SK-N-SH (cell line): ENCODE results near the gene CCDC183. TPM values are rescaled to one million over a fixed set of nuclear protein-coding genes. Genes with fewer than 3 reads are reported as not detected.

Experiments
- CTCF ChIA-PET: fragments of 300-600, 350-600 bp; formaldehyde crosslinking; extraction: SDS; loops from one replicate; lab custom pipeline; 2021; lab: Yijun Ruan, JAX
- POLR2A ChIA-PET: fragments of 350-600 bp; sonication (Branson Sonifier 250); formaldehyde crosslinking; extraction: SDS; loops from one replicate; lab custom pipeline; 2020; ENCODE audit warnings: antibody characterized with exemption, inconsistent platforms; lab: Yijun Ruan, JAX
- DNase-seq: peaks from one replicate; pipeline ENCODE4 v3.0.0; 2012
- H2AFZ ChIP-seq: fragments of 200-600 bp; sonication (generic); 2 replicates; pipeline ENCODE4 v1.8.1; 2016; ENCODE audit warnings: antibody characterized with exemption, mild to moderate bottlenecking, low read depth
- H3F3A ChIP-seq: fragments of 200-600 bp; sonication (generic); replicated peaks from 2 replicates; pipeline ENCODE3; 2016; ENCODE audit warnings: antibody characterized with exemption, mild to moderate bottlenecking; ENCODE audit not compliant: insufficient read depth
- H3K27ac ChIP-seq, 2 experiments: fragments of 200-500 bp in 1 of 2; fragments of 200-600 bp in 1 of 2; sonication (Bioruptor generic) in 1 of 2; sonication (generic), shearing (Covaris generic) in 1 of 2; 2 replicates each; pipeline versions ENCODE4 v1.5.1 to v1.6.1; 2014 to 2016; ENCODE audit warnings: low read depth in 2 of 2, inconsistent platforms in 1 of 2, low read length in 1 of 2, mild to moderate bottlenecking in 1 of 2, mixed read lengths in 1 of 2
- H3K27me3 ChIP-seq: fragments of 200-600 bp; sonication (generic), shearing (Covaris generic); 2 replicates; pipeline ENCODE4 v1.6.1; 2016; ENCODE audit warnings: mixed run types; ENCODE audit not compliant: insufficient read depth
- H3K36me3 ChIP-seq, 2 experiments: fragments of 200-500 bp in 1 of 2; fragments of 200-600 bp in 1 of 2; sonication (Bioruptor generic) in 1 of 2; sonication (generic) in 1 of 2; replicated peaks in 1 of 2; 2 replicates each; pipeline versions ENCODE3 to v1.5.1; 2014 to 2016; ENCODE audit warnings: low read length in 1 of 2, mild to moderate bottlenecking in 1 of 2; ENCODE audit not compliant: insufficient read depth in 2 of 2, control insufficient read depth in 1 of 2
- H3K4me1 ChIP-seq, 2 experiments: fragments of 200-500 bp in 1 of 2; fragments of 200-600 bp in 1 of 2; sonication (Bioruptor generic) in 1 of 2; sonication (generic), shearing (Covaris generic) in 1 of 2; 2 replicates each; pipeline versions ENCODE4 v1.5.1 to v1.6.1; 2014 to 2016; ENCODE audit warnings: low read depth in 1 of 2, low read length in 1 of 2, mixed run types in 1 of 2; ENCODE audit not compliant: insufficient read depth in 2 of 2, control insufficient read depth in 1 of 2
- H3K4me2 ChIP-seq: fragments of 200-600 bp; sonication (generic), shearing (Covaris generic); 2 replicates; pipeline ENCODE4 v1.6.1; 2017; ENCODE audit warnings: mixed run types
- H3K4me3 ChIP-seq, 2 experiments: fragments of 200-500 bp in 1 of 2; fragments of 200-600 bp in 1 of 2; sonication (Bioruptor generic) in 1 of 2; sonication (generic), shearing (Covaris generic) in 1 of 2; 2 replicates each; pipeline versions ENCODE4 v1.5.1 to v1.8.1; 2014 to 2016; ENCODE audit warnings: low read depth in 2 of 2, inconsistent platforms in 1 of 2, low read length in 1 of 2, mild to moderate bottlenecking in 1 of 2, mixed read lengths in 1 of 2, moderate library complexity in 1 of 2
- H3K79me2 ChIP-seq: fragments of 200-600 bp; sonication (generic); 2 replicates; pipeline ENCODE4 v1.8.1; 2017; ENCODE audit warnings: mild to moderate bottlenecking; ENCODE audit not compliant: insufficient read depth
- H3K9ac ChIP-seq: fragments of 200-600 bp; sonication (generic); 2 replicates; pipeline ENCODE4 v1.6.1; 2017; ENCODE audit warnings: mixed run types
- H3K9me2 ChIP-seq: fragments of 200-600 bp; sonication (generic); 2 replicates; pipeline ENCODE4 v1.6.1; 2017; ENCODE audit warnings: mixed run types
- H3K9me3 ChIP-seq: fragments of 200-600 bp; sonication (generic); 2 replicates; pipeline ENCODE4 v1.6.1; 2017; ENCODE audit warnings: mixed run types, mild to moderate bottlenecking, moderate library complexity
- H4K20me1 ChIP-seq: fragments of 200-600 bp; sonication (generic); 2 replicates; pipeline ENCODE4 v1.6.1; 2017; ENCODE audit warnings: mild to moderate bottlenecking, mixed run types; ENCODE audit not compliant: insufficient read depth
- ELF1 ChIP-seq: IDR thresholded peaks from 2 replicates; pipeline ENCODE4 v1.4.0; 2012
- EP300 ChIP-seq, 2 experiments: IDR thresholded peaks; 2 replicates each; pipeline versions ENCODE4 v1.4.0 to v1.6.1; 2012; ENCODE audit warnings: borderline replicate concordance in 1 of 2, low read depth in 1 of 2, low read length in 1 of 2
- EZH2phosphoT487 ChIP-seq: fragments of 200-600 bp; sonication (generic); IDR thresholded peaks from 2 replicates; pipeline ENCODE4 v1.6.1; 2017; ENCODE audit warnings: low read depth, mixed run types, mild to moderate bottlenecking, antibody characterized with exemption, moderate library complexity, borderline replicate concordance
- FOSL2 ChIP-seq: IDR thresholded peaks from 2 replicates; pipeline ENCODE4 v1.4.0; 2012; ENCODE audit warnings: low read depth, mild to moderate bottlenecking, moderate library complexity, borderline replicate concordance
- GABPA ChIP-seq: IDR thresholded peaks from 2 replicates; pipeline ENCODE4 v1.4.0; 2012; ENCODE audit warnings: low read depth, mild to moderate bottlenecking
- GATA2 ChIP-seq: sonication (generic); formaldehyde crosslinking; IDR thresholded peaks from 2 replicates; pipeline ENCODE4 v1.5.0; 2020; ENCODE audit warnings: mild to moderate bottlenecking, missing genetic modification reagents
- JUND ChIP-seq: IDR thresholded peaks from 2 replicates; pipeline ENCODE4 v1.4.0; 2012
- MXI1 ChIP-seq: IDR thresholded peaks from 2 replicates; pipeline ENCODE4 v1.6.1; 2012; ENCODE audit warnings: mild to moderate bottlenecking, low read depth, low read length, improper control_type of control experiment
- POLR2AphosphoS5 ChIP-seq: IDR thresholded peaks from 2 replicates; pipeline ENCODE4 v1.6.1; 2012; ENCODE audit warnings: low read depth, low read length
- RAD21 ChIP-seq: IDR thresholded peaks from 2 replicates; pipeline ENCODE4 v1.6.1; 2012; ENCODE audit warnings: mild to moderate bottlenecking, low read length
- RCOR1 ChIP-seq: fragments of 150-350 bp; IDR thresholded peaks from 2 replicates; pipeline ENCODE4 v1.6.1; 2017; ENCODE audit warnings: antibody characterized with exemption, low read length
- RXRA ChIP-seq: IDR thresholded peaks from 2 replicates; pipeline ENCODE4 v1.4.0; 2012; ENCODE audit warnings: low read depth, mild to moderate bottlenecking, borderline replicate concordance
- SMC3 ChIP-seq: IDR thresholded peaks from 2 replicates; pipeline ENCODE4 v1.6.1; 2012; ENCODE audit warnings: low read depth, low read length, improper control_type of control experiment
- TCF12 ChIP-seq: IDR thresholded peaks from 2 replicates; pipeline ENCODE4 v1.4.0; 2012
- WGBS: methylation state at CpG from one replicate; pipeline ENCODE4 v1.1.6; 2017; ENCODE audit warnings: low lambda C conversion rate; 5-methylcytosine and 5-hydroxymethylcytosine counted together
- polyA plus RNA-seq, 3 experiments: library from polyadenylated mRNA; depleted of rRNA; stranded (reverse); fragments of >200 nt; gene quantifications; 2 replicates each; pipeline ENCODE4 v1.2.3, GENCODE V29; 2012
- TF ChIP-seq, protein P1 (sequence below): fragments of 200-600 bp; sonication (generic); IDR thresholded peaks from 2 replicates; pipeline ENCODE4 v1.6.1; 2017; ENCODE audit warnings: antibody characterized with exemption, mild to moderate bottlenecking, moderate library complexity
- TF ChIP-seq, protein P2 (sequence below): IDR thresholded peaks from 2 replicates; pipeline ENCODE4 v1.4.0; 2012; ENCODE audit warnings: low read depth
- TF ChIP-seq, protein P3 (sequence below): IDR thresholded peaks from 2 replicates; pipeline ENCODE4 v1.6.1; 2012; ENCODE audit warnings: mild to moderate bottlenecking, low read depth, low read length, moderate library complexity
- TF ChIP-seq, protein P4 (sequence below): fragments of 150-350 bp; IDR thresholded peaks from 2 replicates; pipeline ENCODE4 v1.6.1; 2016; ENCODE audit warnings: mild to moderate bottlenecking, low read depth, low read length

Gene CCDC183
- polyA plus RNA-seq, 1 of the 3 experiments (the other 2 are of a cell fraction) = 5.3 TPM

DNA sequence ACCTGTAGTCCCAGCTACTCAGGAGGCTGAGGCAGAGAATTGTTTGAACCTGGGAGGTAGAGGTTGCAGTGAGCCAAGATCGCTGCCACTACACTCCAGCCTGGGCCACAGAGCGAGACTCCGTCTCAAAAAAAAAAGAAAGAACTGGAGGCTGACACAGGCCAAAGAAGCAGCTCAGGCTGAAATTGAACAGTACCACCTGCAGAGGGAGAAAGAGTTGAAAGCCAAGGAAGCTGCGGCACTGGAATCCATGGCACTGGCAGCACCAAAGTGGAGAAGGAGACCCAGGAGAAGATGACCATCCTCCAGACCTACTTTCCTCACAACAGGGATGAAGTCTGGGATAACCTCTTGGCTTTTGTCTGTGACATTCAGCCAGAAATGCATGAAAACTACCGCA lies 16.3 kb upstream of the CCDC183 start:
- Histone ChIP-seq H3K9me3 (no peaks in the 10 kb centered on the region), H4K20me1 (no peaks in the 10 kb centered on the region), H3K36me3 (no peaks in the 10 kb centered on the region), H3K27me3 (peaks cover 42% of the 10 kb centered on the region), H3K9ac (no peak overlapping the region), H3K9me2 (no peaks in the 10 kb centered on the region), H3K4me2 (no peak overlapping the region), H3K4me1 (no peaks in the 10 kb centered on the region; a peak in 1 of 4 replicates), H3K79me2 (no peaks in the 10 kb centered on the region), H3K27ac (no peak overlapping the region), H2AFZ (no peak overlapping the region), H3F3A (peaks cover 8% of the 10 kb centered on the region), H3K4me3 (no peak overlapping the region)
- TF ChIP-seq MXI1 (no peak), EZH2phosphoT487 (no peak), TCF12 (no peak), JUND (no peak), GATA2 (CRISPR knock-in tag) (no peak), FOSL2 (no peak), GABPA (no peak), ELF1 (no peak), RCOR1 (no peak), RXRA (no peak), POLR2AphosphoS5 (no peak), EP300 (IDR thresholded peaks at IDR 0.05; ENCODE audit: borderline replicate concordance in 1 of 2, low read depth in 1 of 2, low read length in 1 of 2) (no peak), RAD21 (no peak), SMC3 (no peak)
- TF ChIP-seq, protein P1, sequence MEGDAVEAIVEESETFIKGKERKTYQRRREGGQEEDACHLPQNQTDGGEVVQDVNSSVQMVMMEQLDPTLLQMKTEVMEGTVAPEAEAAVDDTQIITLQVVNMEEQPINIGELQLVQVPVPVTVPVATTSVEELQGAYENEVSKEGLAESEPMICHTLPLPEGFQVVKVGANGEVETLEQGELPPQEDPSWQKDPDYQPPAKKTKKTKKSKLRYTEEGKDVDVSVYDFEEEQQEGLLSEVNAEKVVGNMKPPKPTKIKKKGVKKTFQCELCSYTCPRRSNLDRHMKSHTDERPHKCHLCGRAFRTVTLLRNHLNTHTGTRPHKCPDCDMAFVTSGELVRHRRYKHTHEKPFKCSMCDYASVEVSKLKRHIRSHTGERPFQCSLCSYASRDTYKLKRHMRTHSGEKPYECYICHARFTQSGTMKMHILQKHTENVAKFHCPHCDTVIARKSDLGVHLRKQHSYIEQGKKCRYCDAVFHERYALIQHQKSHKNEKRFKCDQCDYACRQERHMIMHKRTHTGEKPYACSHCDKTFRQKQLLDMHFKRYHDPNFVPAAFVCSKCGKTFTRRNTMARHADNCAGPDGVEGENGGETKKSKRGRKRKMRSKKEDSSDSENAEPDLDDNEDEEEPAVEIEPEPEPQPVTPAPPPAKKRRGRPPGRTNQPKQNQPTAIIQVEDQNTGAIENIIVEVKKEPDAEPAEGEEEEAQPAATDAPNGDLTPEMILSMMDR = no peak; the same call in 1 of the 2 replicates
- TF ChIP-seq, protein P2, sequence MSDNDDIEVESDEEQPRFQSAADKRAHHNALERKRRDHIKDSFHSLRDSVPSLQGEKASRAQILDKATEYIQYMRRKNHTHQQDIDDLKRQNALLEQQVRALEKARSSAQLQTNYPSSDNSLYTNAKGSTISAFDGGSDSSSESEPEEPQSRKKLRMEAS = no peak
- TF ChIP-seq, protein P3, sequence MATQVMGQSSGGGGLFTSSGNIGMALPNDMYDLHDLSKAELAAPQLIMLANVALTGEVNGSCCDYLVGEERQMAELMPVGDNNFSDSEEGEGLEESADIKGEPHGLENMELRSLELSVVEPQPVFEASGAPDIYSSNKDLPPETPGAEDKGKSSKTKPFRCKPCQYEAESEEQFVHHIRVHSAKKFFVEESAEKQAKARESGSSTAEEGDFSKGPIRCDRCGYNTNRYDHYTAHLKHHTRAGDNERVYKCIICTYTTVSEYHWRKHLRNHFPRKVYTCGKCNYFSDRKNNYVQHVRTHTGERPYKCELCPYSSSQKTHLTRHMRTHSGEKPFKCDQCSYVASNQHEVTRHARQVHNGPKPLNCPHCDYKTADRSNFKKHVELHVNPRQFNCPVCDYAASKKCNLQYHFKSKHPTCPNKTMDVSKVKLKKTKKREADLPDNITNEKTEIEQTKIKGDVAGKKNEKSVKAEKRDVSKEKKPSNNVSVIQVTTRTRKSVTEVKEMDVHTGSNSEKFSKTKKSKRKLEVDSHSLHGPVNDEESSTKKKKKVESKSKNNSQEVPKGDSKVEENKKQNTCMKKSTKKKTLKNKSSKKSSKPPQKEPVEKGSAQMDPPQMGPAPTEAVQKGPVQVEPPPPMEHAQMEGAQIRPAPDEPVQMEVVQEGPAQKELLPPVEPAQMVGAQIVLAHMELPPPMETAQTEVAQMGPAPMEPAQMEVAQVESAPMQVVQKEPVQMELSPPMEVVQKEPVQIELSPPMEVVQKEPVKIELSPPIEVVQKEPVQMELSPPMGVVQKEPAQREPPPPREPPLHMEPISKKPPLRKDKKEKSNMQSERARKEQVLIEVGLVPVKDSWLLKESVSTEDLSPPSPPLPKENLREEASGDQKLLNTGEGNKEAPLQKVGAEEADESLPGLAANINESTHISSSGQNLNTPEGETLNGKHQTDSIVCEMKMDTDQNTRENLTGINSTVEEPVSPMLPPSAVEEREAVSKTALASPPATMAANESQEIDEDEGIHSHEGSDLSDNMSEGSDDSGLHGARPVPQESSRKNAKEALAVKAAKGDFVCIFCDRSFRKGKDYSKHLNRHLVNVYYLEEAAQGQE = no peak
- TF ChIP-seq, protein P4, sequence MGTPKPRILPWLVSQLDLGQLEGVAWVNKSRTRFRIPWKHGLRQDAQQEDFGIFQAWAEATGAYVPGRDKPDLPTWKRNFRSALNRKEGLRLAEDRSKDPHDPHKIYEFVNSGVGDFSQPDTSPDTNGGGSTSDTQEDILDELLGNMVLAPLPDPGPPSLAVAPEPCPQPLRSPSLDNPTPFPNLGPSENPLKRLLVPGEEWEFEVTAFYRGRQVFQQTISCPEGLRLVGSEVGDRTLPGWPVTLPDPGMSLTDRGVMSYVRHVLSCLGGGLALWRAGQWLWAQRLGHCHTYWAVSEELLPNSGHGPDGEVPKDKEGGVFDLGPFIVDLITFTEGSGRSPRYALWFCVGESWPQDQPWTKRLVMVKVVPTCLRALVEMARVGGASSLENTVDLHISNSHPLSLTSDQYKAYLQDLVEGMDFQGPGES = no peak
- WGBS = 46% methylated on average over 5 of the region's 5 CpGs
- no peak for DNase-seq
- POLR2A ChIA-PET = interaction anchor here (0.6 kb wide), 1 partner anchor 12 kb away, joined by 3 read pairs; no protein-coding TSS in a partner anchor
- CTCF ChIA-PET = interaction anchor here (0.7 to 8.8 kb wide), 5 partner anchors 7 to 632 kb away, joined by 3 to 57 read pairs (median 4); no protein-coding TSS in a partner anchor
